Amniotic epithelial cell (primary cell): ENCODE data around the gene PDE11A.

Experiments used
- DNase-seq: peaks from one replicate; pipeline ENCODE4 v3.0.0-alpha.2; 2010; ENCODE audit warnings: low read depth

Gene PDE11A

GRCh38 chr2:177598326-177599138, 474.0 kb downstream of the PDE11A start:
- DNase-seq: no peak

GRCh38 chr2:177597759-177598158, 474.8 kb downstream of the PDE11A start:
- no peak for DNase-seq

- no peak for DNase-seq
Observed at GRCh38 chr2:177596866-177597265, 475.7 kb downstream of the PDE11A start.

GRCh38 chr2:177595126-177595845, 477.3 kb downstream of the PDE11A start:
- DNase-seq: no peak

GRCh38 chr2:177593402-177593801, 479.2 kb downstream of the PDE11A start:
- DNase-seq: no peak

GRCh38 chr2:177592945-177593344, 479.6 kb downstream of the PDE11A start:
- no peak for DNase-seq

GRCh38 chr2:177592397-177592796, 480.2 kb downstream of the PDE11A start:
- no peak for DNase-seq

GRCh38 chr2:177589186-177589585, 483.4 kb downstream of the PDE11A start:
- DNase-seq: no peak

GRCh38 chr2:177588671-177589070, 483.9 kb downstream of the PDE11A start:
- DNase-seq: no peak

- DNase-seq: no peak
Observed at GRCh38 chr2:177587371-177587770, 485.2 kb downstream of the PDE11A start.

GRCh38 chr2:177586154-177586553, 486.4 kb downstream of the PDE11A start:
- DNase-seq: no peak

GRCh38 chr2:177585234-177585863, 487.2 kb downstream of the PDE11A start:
- DNase-seq: no peak

GRCh38 chr2:177584030-177584692, 488.4 kb downstream of the PDE11A start:
- DNase-seq: no peak

GRCh38 chr2:177582000-177582399, 490.6 kb downstream of the PDE11A start:
- DNase-seq: no peak

GRCh38 chr2:177579486-177580036, 493.0 kb downstream of the PDE11A start:
- no peak for DNase-seq

GRCh38 chr2:177578454-177578853, 494.1 kb downstream of the PDE11A start:
- DNase-seq: no peak

- DNase-seq: no peak
Observed at GRCh38 chr2:177577075-177577474, 495.5 kb downstream of the PDE11A start.

GRCh38 chr2:177575358-177575757, 497.2 kb downstream of the PDE11A start:
- no peak for DNase-seq

GRCh38 chr2:177574356-177574755, 498.2 kb downstream of the PDE11A start:
- DNase-seq: no peak
